Naive thymus-derived CD4-positive, alpha-beta T cell (primary cell): ENCODE data around the gene ADIPOR2. TPM values are rescaled to one million over a fixed set of nuclear protein-coding genes. Genes with fewer than 3 reads are reported as not detected.

Source experiments
- ATAC-seq: fragments of 150-1000 bp; cut with Tn5 transposase; 2 replicates; pipeline ENCODE4 v1.10.0; 2021; ENCODE audit warnings: mild to moderate bottlenecking, moderate library complexity
- CTCF ChIA-PET: fragments of 350-600 bp; sonication (Branson Sonifier 250); formaldehyde crosslinking; loops from one replicate; lab custom pipeline; 2021; ENCODE audit warnings: antibody characterized with exemption; lab: Charles Lee
- POLR2A ChIA-PET: fragments of 350-600 bp; sonication (Branson Sonifier 250); formaldehyde crosslinking; loops from one replicate; lab custom pipeline; 2021; ENCODE audit warnings: antibody characterized with exemption, inconsistent platforms; lab: Charles Lee
- DNase-seq, 9 donors: peaks; one replicate each; pipeline versions ENCODE4 v3.0.0 to v3.0.0-alpha.2; 2020 to 2022; ENCODE audit warnings: mixed read lengths in 1 of 9
- H3K27ac ChIP-seq: one replicate; pipeline ENCODE4 v1.7.0; 2013; ENCODE audit warnings: mild to moderate bottlenecking, low read depth, low read length, moderate library complexity
- H3K27me3 ChIP-seq, 2 donors: one replicate each; pipeline ENCODE4 v1.7.0; 2013; ENCODE audit warnings: low read length in 2 of 2, mild to moderate bottlenecking in 2 of 2, moderate library complexity in 2 of 2; ENCODE audit not compliant: control insufficient read depth in 2 of 2, insufficient read depth in 2 of 2
- H3K36me3 ChIP-seq, 3 experiments: 1 replicate in 2 of 3; 2 replicates in 1 of 3; pipeline ENCODE4 v1.7.0; 2013; ENCODE audit warnings: low read length in 3 of 3, mild to moderate bottlenecking in 3 of 3, moderate library complexity in 1 of 3; ENCODE audit not compliant: insufficient read depth in 3 of 3, control insufficient read depth in 2 of 3
- H3K4me1 ChIP-seq, 2 donors: one replicate each; pipeline ENCODE4 v1.7.0; 2013; ENCODE audit warnings: low read length in 2 of 2, mild to moderate bottlenecking in 2 of 2, moderate library complexity in 1 of 2; ENCODE audit not compliant: control insufficient read depth in 2 of 2, insufficient read depth in 2 of 2
- H3K4me3 ChIP-seq: 2 replicates; pipeline ENCODE4 v1.7.0; 2013; ENCODE audit warnings: mild to moderate bottlenecking, low read length
- H3K9me3 ChIP-seq, 3 experiments: 1 replicate in 2 of 3; 2 replicates in 1 of 3; pipeline ENCODE4 v1.7.0; 2013; ENCODE audit warnings: low read length in 3 of 3; ENCODE audit not compliant: control insufficient read depth in 2 of 3
- H3K27ac Mint-ChIP-seq, 9 donors: one replicate each; pipeline ENCODE4 v1.8.0; 2020 to 2022; ENCODE audit warnings: mixed read lengths in 9 of 9, mild to moderate bottlenecking in 8 of 9, moderate library complexity in 5 of 9, inconsistent platforms in 2 of 9
- H3K27me3 Mint-ChIP-seq, 5 donors: one replicate each; pipeline ENCODE4 v1.8.0; 2021 to 2022; ENCODE audit warnings: mixed read lengths in 5 of 5, mild to moderate bottlenecking in 1 of 5
- H3K36me3 Mint-ChIP-seq, 5 donors: one replicate each; pipeline ENCODE4 v1.8.0; 2020 to 2022; ENCODE audit warnings: mixed read lengths in 5 of 5, mild to moderate bottlenecking in 3 of 5, inconsistent platforms in 1 of 5
- H3K4me1 Mint-ChIP-seq, 7 donors: one replicate each; pipeline ENCODE4 v1.8.0; 2020 to 2022; ENCODE audit warnings: mixed read lengths in 7 of 7, mild to moderate bottlenecking in 3 of 7, inconsistent platforms in 1 of 7
- H3K4me3 Mint-ChIP-seq, 10 donors: one replicate each; pipeline ENCODE4 v1.8.0; 2020 to 2022; ENCODE audit warnings: mild to moderate bottlenecking in 10 of 10, mixed read lengths in 10 of 10, moderate library complexity in 6 of 10, inconsistent platforms in 2 of 10
- H3K9me3 Mint-ChIP-seq, 11 donors: one replicate each; pipeline ENCODE4 v1.8.0; 2020 to 2022; ENCODE audit warnings: mixed read lengths in 11 of 11, mild to moderate bottlenecking in 4 of 11, inconsistent platforms in 1 of 11, moderate library complexity in 1 of 11
- intact Hi-C, 2 donors: fragments of 100-400 bp; cut with micrococcal nuclease; formaldehyde crosslinking; loops; one replicate each; pipeline ENCODE4 v1.15.1; 2023
- polyA plus RNA-seq, 2 donors: library from polyadenylated mRNA; unstranded; fragments of 300-500 nt; fragmentation: Illumina TruSeq; gene quantifications; one replicate each; pipeline ENCODE4 v1.2.3, GENCODE V29; 2021
- total RNA-seq, 6 experiments: library from RNA in 5 of 6; stranded (reverse) in 5 of 6; gene quantifications; 1 replicate in 5 of 6; 2 replicates in 1 of 6; pipeline ENCODE4 v1.2.3 and lab custom pipeline; 2021 to 2026

The ADIPOR2 gene
- total and polyA plus RNA-seq, 7 experiments from 2014 or later: 2.2 to 51.4 (median 22.1) TPM

GRCh38 chr12:1695886-1696670 is 5.2 kb downstream of the ADIPOR2 start:
- intact Hi-C loops: no loop called here
- H3K4me1 Mint-ChIP-seq: peaks cover 51 to 83% (median 78%) of the 10 kb centered on the region in 7 donors
- H3K36me3 Mint-ChIP-seq: peaks cover 0 to 13% (median 6%) of the 10 kb centered on the region in 5 donors
- ChIA-PET CTCF (interaction anchor here (1.6 kb wide), 1 partner anchor 94 kb away, joined by 5 read pairs; no protein-coding TSS in a partner anchor), POLR2A (no interaction called here)
- no peaks in the 10 kb centered on the region for H3K27me3 Mint-ChIP-seq
- ATAC-seq: no peak
- DNase-seq: no peak
- H3K27ac ChIP-seq: no peak overlapping the region
- peak overlapping the region in 3 of 10 donors; percentile 14 to 65 (median 36) for H3K4me3 Mint-ChIP-seq
- H3K9me3 Mint-ChIP-seq: no peaks in the 10 kb centered on the region
- no peaks in the 10 kb centered on the region for H3K4me1 ChIP-seq
- peak overlapping the region in 3 of 9 donors; percentile 20 to 59 (median 56) for H3K27ac Mint-ChIP-seq
- peaks cover 0 to 4% (median 0%) of the 10 kb centered on the region in 3 experiments for H3K36me3 ChIP-seq
- H3K9me3 ChIP-seq: no peaks in the 10 kb centered on the region
- H3K27me3 ChIP-seq: no peaks in the 10 kb centered on the region
- no peak overlapping the region for H3K4me3 ChIP-seq

- H3K36me3 ChIP-seq: no peaks in the 10 kb centered on the region
- no peak overlapping the region for H3K27ac ChIP-seq
- H3K9me3 ChIP-seq: no peaks in the 10 kb centered on the region
- ATAC-seq (no peak), DNase-seq (no peak)
- H3K27ac Mint-ChIP-seq: peak overlapping the region in 4 of 9 donors; percentile 3 to 79 (median 41)
- H3K27me3 ChIP-seq: no peaks in the 10 kb centered on the region
- H3K4me1 ChIP-seq: no peaks in the 10 kb centered on the region
- CTCF ChIA-PET: interaction anchor here (1.6 kb wide), 1 partner anchor 94 kb away, joined by 5 read pairs; no protein-coding TSS in a partner anchor
- H3K27me3 Mint-ChIP-seq: no peaks in the 10 kb centered on the region
- H3K4me3 Mint-ChIP-seq: peak overlapping the region in 4 of 10 donors; percentile 2 to 48 (median 25)
- no peaks in the 10 kb centered on the region for H3K9me3 Mint-ChIP-seq
- H3K4me1 Mint-ChIP-seq: peaks cover 50 to 80% (median 73%) of the 10 kb centered on the region in 7 donors
- intact Hi-C loops: no loop called here
- H3K36me3 Mint-ChIP-seq: peaks cover 0 to 13% (median 5%) of the 10 kb centered on the region in 5 donors
- POLR2A ChIA-PET: no interaction called here
- no peak overlapping the region for H3K4me3 ChIP-seq
Observed at GRCh38 chr12:1696800-1697199, 5.9 kb downstream of the ADIPOR2 start.

- no peaks in the 10 kb centered on the region for H3K36me3 ChIP-seq
- no peaks in the 10 kb centered on the region for H3K4me1 ChIP-seq
- Mint-ChIP-seq H3K9me3 (no peaks in the 10 kb centered on the region), H3K36me3 (peaks cover 0 to 13% (median 5%) of the 10 kb centered on the region in 5 donors), H3K4me3 (peak overlapping the region in 5 of 10 donors; percentile 5 to 33 (median 14)), H3K27me3 (no peaks in the 10 kb centered on the region), H3K4me1 (peaks cover 48 to 80% (median 72%) of the 10 kb centered on the region in 7 donors), H3K27ac (peak overlapping the region in 4 of 9 donors; percentile 3 to 62 (median 26))
- H3K27ac ChIP-seq: no peak overlapping the region
- DNase-seq (no peak), ATAC-seq (no peak)
- intact Hi-C loops: no loop called here
- H3K4me3 ChIP-seq: no peak overlapping the region
- H3K9me3 ChIP-seq: no peaks in the 10 kb centered on the region
- POLR2A ChIA-PET: interaction anchor here (0.6 kb wide), 1 partner anchor 28 kb away, joined by 3 read pairs; no protein-coding TSS in a partner anchor
- CTCF ChIA-PET: interaction anchor here (1.6 kb wide), 1 partner anchor 93 kb away, joined by 5 read pairs; no protein-coding TSS in a partner anchor
- H3K27me3 ChIP-seq: no peaks in the 10 kb centered on the region
Observed at GRCh38 chr12:1697271-1697670, 6.4 kb downstream of the ADIPOR2 start.

GRCh38 chr12:1698720-1699119 is 7.8 kb downstream of the ADIPOR2 start:
- POLR2A ChIA-PET: no interaction called here
- DNase-seq: no peak
- no peak for ATAC-seq
- peaks cover 46 to 78% (median 69%) of the 10 kb centered on the region in 7 donors for H3K4me1 Mint-ChIP-seq
- H3K27ac Mint-ChIP-seq: no peak overlapping the region
- H3K36me3 Mint-ChIP-seq: peaks cover 0 to 14% (median 5%) of the 10 kb centered on the region in 5 donors
- CTCF ChIA-PET: interaction anchor here (0.9 to 1.1 kb wide), 2 partner anchors 40 to 93 kb away, joined by 3 to 5 read pairs; no protein-coding TSS in a partner anchor
- Histone ChIP-seq H3K27me3 (no peaks in the 10 kb centered on the region), H3K27ac (no peak overlapping the region), H3K4me1 (no peaks in the 10 kb centered on the region), H3K9me3 (no peaks in the 10 kb centered on the region), H3K4me3 (no peak overlapping the region), H3K36me3 (no peaks in the 10 kb centered on the region)
- no peaks in the 10 kb centered on the region for H3K27me3 Mint-ChIP-seq
- H3K9me3 Mint-ChIP-seq: peaks cover 0 to 3% (median 0%) of the 10 kb centered on the region in 11 donors
- H3K4me3 Mint-ChIP-seq: peak overlapping the region in 2 of 10 donors; percentile 4 to 19
- intact Hi-C loops: no loop called here

- Histone ChIP-seq H3K9me3 (no peaks in the 10 kb centered on the region), H3K27me3 (no peaks in the 10 kb centered on the region), H3K27ac (no peak overlapping the region), H3K4me1 (peaks cover 4 to 15% of the 10 kb centered on the region in 2 donors), H3K36me3 (no peaks in the 10 kb centered on the region), H3K4me3 (no peak overlapping the region)
- H3K27ac Mint-ChIP-seq: peak overlapping the region in 1 of 9 donors; percentile 53
- DNase-seq (no peak), ATAC-seq (no peak)
- H3K4me3 Mint-ChIP-seq: peak overlapping the region in 3 of 10 donors; percentile 6 to 20 (median 15)
- peaks cover 0 to 3% (median 0%) of the 10 kb centered on the region in 11 donors for H3K9me3 Mint-ChIP-seq
- peaks cover 39 to 80% (median 69%) of the 10 kb centered on the region in 7 donors for H3K4me1 Mint-ChIP-seq
- peaks cover 0 to 18% (median 9%) of the 10 kb centered on the region in 5 donors for H3K36me3 Mint-ChIP-seq
- H3K27me3 Mint-ChIP-seq: no peaks in the 10 kb centered on the region
- intact Hi-C loops: loop anchor here in 1 of 2 donors (5.0 kb wide), 1 partner anchor 75 kb away; no protein-coding TSS in a partner anchor
- ChIA-PET POLR2A (no interaction called here), CTCF (no interaction called here)
Observed at GRCh38 chr12:1702713-1703112, 11.8 kb downstream of the ADIPOR2 start.

- ChIA-PET CTCF (no interaction called here), POLR2A (interaction anchor here (0.6 kb wide), 2 partner anchors 15 to 116 kb away, joined by 3 read pairs; no protein-coding TSS in a partner anchor)
- no peak overlapping the region for H3K4me3 ChIP-seq
- no peaks in the 10 kb centered on the region for H3K27me3 Mint-ChIP-seq
- no peak overlapping the region for H3K4me3 Mint-ChIP-seq
- DNase-seq (no peak), ATAC-seq (no peak)
- H3K4me1 Mint-ChIP-seq: peaks cover 35 to 78% (median 66%) of the 10 kb centered on the region in 7 donors
- H3K36me3 ChIP-seq: no peaks in the 10 kb centered on the region
- intact Hi-C loops: loop anchor here in 1 of 2 donors (5.0 kb wide), 1 partner anchor 73 kb away; no protein-coding TSS in a partner anchor
- peaks cover 4 to 15% of the 10 kb centered on the region in 2 donors for H3K4me1 ChIP-seq
- H3K27ac ChIP-seq: no peak overlapping the region
- H3K9me3 Mint-ChIP-seq: peaks cover 0 to 3% (median 0%) of the 10 kb centered on the region in 11 donors
- H3K9me3 ChIP-seq: no peaks in the 10 kb centered on the region
- no peak overlapping the region for H3K27ac Mint-ChIP-seq
- no peaks in the 10 kb centered on the region for H3K27me3 ChIP-seq
- peaks cover 0 to 21% (median 13%) of the 10 kb centered on the region in 5 donors for H3K36me3 Mint-ChIP-seq
Observed at GRCh38 chr12:1703771-1704722, 13.2 kb downstream of the ADIPOR2 start.
